Measurements from ENCODE around the gene CMIP.

The CMIP gene

DNA sequence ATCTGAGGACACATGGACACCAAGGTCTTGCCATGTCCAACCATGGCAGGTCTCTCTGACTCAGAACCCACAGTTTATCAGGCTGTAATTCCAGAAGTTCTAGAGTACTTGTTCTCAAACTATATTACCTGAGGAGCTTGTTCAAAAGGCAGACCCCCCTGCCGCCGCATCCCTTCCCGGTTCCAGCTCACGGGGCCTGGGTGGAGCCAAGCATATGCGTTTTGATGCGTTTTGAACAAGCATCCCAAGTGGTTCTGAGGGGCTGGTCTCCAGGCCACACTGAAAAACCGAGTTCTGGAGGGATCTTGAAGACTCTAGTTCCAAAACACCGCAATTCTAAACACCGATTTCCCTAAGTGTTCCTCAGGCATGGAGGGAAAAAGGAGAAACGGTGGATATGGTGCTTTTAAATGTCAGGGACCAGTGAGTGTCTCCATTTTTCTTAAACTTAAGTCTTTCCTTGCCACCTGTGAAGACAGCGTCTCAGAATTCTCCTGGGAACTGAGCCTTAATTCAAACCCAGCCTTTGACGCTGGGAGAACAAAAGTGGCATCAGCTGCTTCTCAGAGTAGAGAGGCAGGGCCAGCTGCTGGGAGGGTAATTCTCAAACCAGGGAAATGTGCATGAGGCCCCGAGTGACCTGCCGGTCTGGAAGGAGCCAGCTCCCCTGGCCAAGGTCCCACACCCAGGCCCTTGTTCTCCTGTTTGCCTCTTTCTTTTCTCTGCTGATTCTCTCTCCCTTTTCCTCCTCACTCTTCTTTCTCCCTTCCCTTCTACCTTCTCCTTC, 250.1 kb downstream of the CMIP start:
- DNase-seq: no peak

DNA sequence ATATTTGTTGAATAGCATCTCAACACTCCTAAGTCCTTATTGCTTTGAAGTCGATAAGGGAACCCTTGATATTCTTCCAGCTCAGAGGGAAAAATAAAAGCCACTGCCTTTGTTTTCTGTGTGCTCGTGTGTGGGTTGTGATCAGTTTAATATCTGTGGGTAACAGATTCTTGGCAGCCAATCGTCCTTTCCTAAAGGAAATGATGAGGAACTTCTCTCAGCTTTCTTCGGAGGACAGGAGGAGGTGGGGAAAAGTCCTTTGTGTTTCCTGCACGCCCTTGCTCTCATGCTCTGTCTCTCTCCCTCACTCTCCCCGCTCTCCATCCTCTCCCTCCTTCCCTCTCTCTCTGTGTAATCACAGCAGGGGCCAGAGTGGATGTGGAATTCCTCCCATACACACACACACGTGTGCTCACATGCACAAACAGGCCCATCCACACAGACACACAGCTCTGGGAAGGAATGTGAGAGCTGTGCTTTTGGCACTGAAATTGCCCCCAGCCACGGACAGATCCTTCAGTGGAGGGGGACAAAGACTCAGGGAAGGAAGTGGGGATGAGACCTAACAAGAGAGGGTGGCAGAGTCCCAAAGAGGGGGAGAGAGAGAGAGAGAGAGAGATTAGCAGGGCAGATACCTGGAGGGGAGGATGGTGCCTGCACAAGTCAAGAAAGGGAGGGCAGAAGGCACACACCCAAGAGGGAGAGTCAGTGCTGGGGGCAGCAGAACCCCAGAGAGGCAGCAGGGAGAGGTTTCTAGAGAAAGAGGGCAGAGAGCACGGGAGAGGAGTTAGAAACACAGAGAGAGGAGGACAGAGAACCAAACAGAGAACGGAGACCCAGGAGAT, 250.9 kb downstream of the CMIP start:
- no peak for DNase-seq

DNA sequence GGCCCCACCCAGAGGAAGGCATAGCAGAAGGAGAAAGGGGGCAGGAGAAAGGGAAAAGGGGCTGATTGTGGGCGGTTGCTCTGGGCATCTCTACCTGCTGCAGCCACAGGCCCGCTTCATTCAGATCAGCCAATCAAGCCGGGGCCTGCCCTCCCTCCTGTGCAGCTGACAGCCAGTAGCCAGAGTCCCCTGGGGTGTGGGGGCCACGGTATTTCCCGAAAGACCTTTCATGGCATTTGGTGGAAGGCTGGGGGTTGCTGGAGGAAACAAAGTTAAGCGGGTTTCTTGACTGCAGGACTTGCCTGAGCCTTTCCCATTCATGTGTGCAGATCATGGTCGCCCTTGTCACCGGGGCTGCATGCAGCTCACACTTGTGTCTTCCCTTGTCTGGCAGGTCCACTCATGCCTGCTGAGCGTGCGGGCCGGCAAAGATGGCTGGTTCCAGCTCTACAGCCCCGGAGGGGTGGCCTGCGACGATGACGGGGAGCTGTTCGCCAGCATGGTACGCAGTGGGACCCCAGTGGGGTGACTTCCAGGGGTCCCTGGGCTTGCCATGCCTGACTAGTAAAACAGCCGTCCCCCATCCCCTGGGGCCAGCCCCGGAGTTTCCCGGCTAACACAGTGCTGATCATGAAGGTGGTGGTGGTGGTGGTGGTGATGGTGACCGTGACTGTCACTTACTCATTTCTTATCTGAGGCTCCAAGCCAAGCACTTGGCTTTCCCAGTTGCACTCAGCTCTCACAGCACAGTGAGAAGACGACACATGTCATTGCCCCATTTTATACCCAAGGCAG, 251.8 kb downstream of the CMIP start:
- DNase-seq: no peak

- no peak for DNase-seq
Measured at GRCh38 chr16:81696961-81697615, 252.5 kb downstream of the CMIP start.

DNA sequence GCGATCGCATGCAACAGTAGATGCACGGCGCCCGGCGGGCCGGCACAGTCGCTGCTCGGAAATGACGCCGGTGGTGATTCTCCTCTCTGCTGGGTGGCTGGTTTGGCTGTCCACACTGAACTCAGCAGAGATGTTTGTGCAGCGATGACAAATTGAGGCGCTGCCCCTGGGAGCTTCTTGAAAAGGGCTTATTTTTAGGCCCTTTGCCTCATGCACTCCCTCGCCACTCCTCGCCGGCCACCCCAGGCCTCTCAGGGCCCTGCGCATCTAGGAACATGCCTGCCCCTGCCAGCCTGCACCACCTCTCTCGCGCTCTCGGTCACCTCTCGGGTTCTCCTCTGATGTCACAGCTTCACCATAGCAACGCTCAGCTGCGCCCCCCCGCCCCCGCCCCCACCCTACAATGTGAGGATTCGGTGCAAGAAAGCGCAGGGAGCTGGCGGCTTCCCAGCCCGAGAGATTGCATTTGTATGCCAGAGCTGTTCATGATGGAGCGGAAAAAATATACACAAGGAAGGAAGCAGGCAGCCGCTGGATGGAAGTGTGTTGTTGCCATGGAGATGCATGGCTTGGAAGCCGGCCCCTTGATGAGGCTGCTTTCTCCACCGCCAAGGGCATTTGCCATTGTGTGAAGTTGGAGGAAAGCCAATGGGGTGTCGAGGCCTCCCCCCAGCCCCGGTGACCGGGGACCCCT, 253.2 kb downstream of the CMIP start:
- no peak for DNase-seq

DNA sequence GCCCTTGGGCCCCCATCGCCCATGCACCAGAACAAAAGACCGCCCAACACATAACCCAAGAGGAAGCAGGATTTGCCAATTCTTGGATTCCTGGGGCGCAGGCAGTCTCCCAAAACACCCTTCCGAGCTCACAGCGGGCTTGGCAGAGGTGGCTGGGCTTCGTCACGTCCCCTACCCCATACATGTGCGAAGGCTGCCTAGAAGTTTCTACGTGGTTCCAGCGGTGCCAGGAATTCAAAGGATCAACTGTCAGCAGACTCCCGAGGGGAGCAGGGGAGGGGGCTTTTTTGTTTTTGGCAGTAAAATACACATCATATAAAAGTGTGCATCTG, 253.7 kb downstream of the CMIP start:
- no peak for DNase-seq

GRCh38 chr16:81699596-81699995, 255.0 kb downstream of the CMIP start:
- DNase-seq: no peak

- DNase-seq: no peak
Measured at GRCh38 chr16:81700071-81700779, 255.6 kb downstream of the CMIP start.

DNA sequence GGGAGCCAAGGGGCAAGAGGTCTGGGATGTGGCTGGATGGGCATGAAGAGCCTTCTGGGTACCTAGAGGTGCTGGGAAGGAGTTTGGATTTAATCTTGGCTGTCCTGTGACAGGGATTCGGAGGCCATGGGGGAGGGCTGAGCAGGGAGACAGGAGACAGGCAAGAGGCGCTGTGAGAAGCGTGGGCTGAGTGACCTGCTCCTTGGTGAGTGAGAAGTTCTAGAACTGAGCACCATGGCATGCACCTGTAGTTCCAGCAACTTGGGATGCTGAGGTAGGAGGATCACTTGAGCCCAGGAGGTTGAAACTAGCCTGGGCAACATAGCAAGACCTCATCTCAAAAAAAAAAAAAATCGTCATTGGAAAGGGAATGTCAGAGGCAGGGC, 256.2 kb downstream of the CMIP start:
- no peak for DNase-seq

- no peak for DNase-seq
Measured at GRCh38 chr16:81701296-81701970, 256.8 kb downstream of the CMIP start.

DNA sequence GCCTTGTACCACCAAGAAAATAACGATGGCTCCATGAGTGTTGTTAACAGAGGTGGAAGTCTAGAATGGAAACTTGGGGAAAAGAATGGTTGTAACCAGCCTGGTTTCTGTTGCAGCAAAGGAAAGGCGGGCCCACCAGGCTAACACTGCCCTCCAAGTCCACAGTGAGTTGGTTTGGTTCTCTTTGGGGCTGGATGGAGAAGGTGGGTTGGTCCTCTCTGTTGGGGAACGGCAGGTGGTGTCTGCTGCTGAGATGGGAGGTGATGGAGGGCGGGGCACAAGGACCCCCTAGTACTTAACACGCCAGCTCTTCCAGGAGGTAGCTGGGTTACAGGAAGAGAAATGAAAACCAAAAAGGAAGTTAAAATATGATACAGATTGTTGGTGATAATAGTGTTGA, 257.9 kb downstream of the CMIP start:
- DNase-seq: no peak

DNA sequence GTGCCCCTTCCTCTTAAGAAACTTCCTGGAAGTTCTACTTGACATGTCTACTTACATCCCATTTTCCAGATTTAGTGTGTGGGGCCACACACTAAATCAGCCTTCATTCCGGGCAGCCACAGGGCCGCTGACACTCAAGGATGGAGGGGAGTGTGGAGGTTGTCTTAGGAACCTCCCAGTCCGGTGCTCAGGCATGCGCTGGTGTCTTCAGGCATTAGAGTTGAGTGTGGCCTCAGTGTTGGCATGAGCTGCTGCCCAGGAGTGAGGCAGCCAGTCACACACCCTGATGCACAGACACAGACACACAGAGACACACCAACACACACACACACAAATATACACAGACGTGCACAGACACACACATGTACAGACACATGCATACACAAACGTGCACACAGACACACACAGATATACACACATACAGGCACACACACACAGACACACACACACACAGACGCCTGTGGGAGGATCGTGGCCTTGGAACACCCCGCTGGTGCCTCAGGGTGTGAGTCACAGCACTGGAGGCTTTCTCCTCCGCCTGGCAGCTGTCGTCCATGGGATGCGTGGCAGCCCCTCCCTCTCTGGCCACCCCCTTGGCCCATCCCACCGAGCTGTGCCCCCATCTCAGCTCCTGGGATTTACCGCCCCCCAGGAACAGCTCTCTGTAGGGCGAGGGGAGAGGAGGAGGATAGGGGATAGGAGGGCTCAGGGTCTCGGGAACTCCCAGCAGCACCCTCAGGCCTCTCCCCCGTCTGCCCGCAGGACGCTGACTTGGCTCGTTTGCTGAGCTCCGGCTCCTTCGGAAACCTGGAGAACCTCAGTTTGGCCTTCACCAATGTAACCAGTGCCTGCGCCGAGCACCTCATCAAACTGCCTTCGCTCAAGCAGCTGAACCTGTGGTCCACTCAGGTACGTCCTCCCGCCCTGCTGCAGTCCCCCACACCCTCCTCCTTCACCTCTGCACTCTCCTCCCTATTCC, 258.9 kb downstream of the CMIP start:
- DNase-seq: no peak

GRCh38 chr16:81705261-81705660, 260.7 kb downstream of the CMIP start:
- no peak for DNase-seq

- DNase-seq: no peak
Measured at GRCh38 chr16:81706327-81707295, 262.0 kb downstream of the CMIP start.

- no peak for DNase-seq
Measured at GRCh38 chr16:81707411-81708265, 263.0 kb downstream of the CMIP start.

DNA sequence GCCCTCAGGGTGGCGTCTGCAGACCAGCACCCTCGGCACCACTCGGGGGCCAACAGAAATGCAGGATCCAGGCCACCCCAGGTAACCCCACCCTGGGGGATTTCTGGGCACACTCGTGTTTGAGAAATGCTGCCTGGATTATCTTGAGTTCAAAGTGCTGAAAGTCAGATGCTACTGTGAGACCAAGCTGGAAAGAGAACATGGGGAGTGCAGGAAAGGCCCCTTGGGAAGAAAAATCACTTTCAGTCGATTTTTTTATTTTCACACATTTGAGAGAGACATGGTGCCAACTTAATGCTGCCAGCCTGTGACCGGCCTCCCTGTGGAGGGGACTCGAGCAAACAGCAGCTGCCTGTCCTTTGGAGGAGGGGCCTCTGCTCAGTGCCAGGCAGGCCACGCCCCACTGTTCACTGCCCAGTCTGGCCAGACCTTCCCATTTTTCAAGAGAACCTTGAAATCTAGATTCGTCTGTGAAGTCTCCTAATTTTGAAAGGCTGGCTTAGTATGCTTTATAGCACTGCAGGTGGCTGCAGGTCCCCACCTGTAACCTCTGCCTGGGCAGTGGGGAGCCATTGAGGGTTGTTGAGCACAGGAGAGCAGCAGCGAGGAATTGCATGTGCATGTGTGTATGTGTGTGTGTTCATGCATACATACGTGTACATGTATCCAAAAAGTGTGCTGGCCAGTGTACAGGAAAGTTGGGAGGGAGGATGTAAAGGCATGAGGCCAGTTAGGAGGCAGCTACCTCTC, 263.8 kb downstream of the CMIP start:
- no peak for DNase-seq

All from DMS153 (cell line).